A549 treated with ZK216348 at 1 μM for 4 hours (cell line): ENCODE data around the gene ZNF654. TPM values are rescaled to one million over a fixed set of nuclear protein-coding genes. Genes with fewer than 3 reads are reported as not detected.

Source experiments
- total RNA-seq: library from RNA; stranded (reverse); fragments of 200-300 nt; extraction: Qiagen RNA extraction; gene quantifications from 5 replicates; pipeline ENCODE4 v1.2.3, GENCODE V29; 2022; ENCODE audit warnings: low read depth

ZNF654 gene
- 2.7 to 4.4 TPM (median 3.7 TPM) in 5 replicates for total RNA-seq

DNA sequence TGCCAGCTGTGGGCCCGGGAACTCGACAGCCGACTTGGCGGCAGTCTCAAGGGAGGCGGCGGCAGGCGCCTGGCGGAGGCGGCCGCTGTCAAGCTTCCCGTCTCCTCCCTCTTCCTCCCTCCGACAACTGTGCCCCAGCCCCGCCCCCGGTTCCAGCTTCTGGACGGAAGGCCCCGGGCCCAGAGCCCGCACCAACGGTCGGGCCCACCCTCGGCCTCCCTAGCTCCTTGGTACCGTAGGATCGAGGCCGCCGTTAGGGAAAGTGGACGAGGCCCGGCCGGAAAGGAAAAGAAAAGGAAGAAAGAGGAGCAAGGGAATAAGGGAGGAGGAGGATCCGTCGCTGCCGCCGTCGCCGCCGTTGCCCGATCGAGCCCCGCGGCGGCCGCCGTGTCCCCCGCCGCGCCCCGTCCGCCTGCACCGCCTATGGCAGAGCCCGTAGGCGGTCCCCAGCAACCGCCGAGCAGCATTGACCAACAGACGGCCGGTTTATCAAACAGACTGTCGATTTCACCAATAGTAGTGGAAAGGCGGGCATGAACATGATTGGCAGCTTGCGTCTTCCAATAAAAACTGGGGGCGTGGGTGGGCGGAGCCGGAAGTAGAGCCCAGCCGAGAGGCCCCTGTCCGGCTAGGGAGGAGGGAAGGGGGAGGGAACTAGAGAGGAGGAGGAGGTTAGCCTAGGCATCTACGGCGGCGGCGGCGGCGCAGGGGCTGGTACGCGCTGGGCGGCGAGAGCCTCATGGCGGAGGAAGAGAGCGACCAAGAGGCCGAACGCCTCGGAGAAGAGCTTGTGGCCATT, at the start of gene ZNF654, which contains the start of gene CGGBP1:
Gene ZNF654 (plus strand): TSS at position 675 of the 799 bp plus-strand sequence. CDS start 65 bp downstream, at position 740.
Gene CGGBP1 (minus strand): TSS at position 425 of the 799 bp plus-strand sequence. CDS start 3,029 bp downstream, outside the sequence.

GRCh38 chr3:88149509-88150362, 90.7 kb downstream of the ZNF654 start, which contains the start of gene C3orf38:
C3orf38 (plus strand) TSS chr3:88149959; CDS start chr3:88150053, 94 bp downstream.

Other genes with a start within 250 kb of the ZNF654 start
- gene CGGBP1, start 250 bp upstream of the ZNF654 start, total RNA-seq: 30.0 to 43.3 TPM (median 39.9 TPM) in 5 replicates
- gene C3orf38, start 90.7 kb downstream of the ZNF654 start, total RNA-seq: 14.6 to 20.6 TPM (median 16.4 TPM) in 5 replicates